Cardiac muscle cell (in vitro differentiated cells and primary cell): ENCODE results near the gene ACVR2A. TPM values are rescaled to one million over a fixed set of nuclear protein-coding genes. Genes with fewer than 3 reads are reported as not detected.

Experiments used
- DNase-seq, 2 donors: peaks; one replicate each; pipeline versions ENCODE4 v3.0.0 to v3.0.0-alpha.2; 2010 to 2017; ENCODE audit warnings: low read depth in 1 of 2, low spot score in 1 of 2
- H3K27ac ChIP-seq: fragments of 200-600 bp; sonication (generic); 2 replicates; pipeline ENCODE4 v1.5.1; 2016
- H3K27me3 ChIP-seq: fragments of 200-600 bp; sonication (generic); 2 replicates; pipeline ENCODE4 v1.6.0; 2016; ENCODE audit warnings: control low read depth
- H3K36me3 ChIP-seq: fragments of 200-600 bp; sonication (generic); 2 replicates; pipeline ENCODE4 v1.5.1; 2016; ENCODE audit warnings: control low read depth
- H3K4me1 ChIP-seq: fragments of 200-600 bp; sonication (generic); 2 replicates; pipeline ENCODE4 v1.8.1; 2017; ENCODE audit warnings: low read depth, mild to moderate bottlenecking, mixed run types
- H3K4me3 ChIP-seq: fragments of 200-600 bp; sonication (generic); 2 replicates; pipeline ENCODE4 v1.5.1; 2016; ENCODE audit warnings: mild to moderate bottlenecking
- H3K9me3 ChIP-seq: fragments of 200-600 bp; sonication (generic); 2 replicates; pipeline ENCODE4 v1.5.1; 2017; ENCODE audit warnings: low read depth, mild to moderate bottlenecking, control low read depth
- polyA plus RNA-seq: library from polyadenylated mRNA; unstranded; fragments of >200 nt; fragmentation: Nextera tagmentation; extraction: Ambion mirVana; gene quantifications from 2 replicates; pipeline ENCODE4 v1.2.1, GENCODE V29; 2016
- total RNA-seq: library from RNA; depleted of rRNA; stranded (reverse); fragments of >200 nt; gene quantifications from 2 replicates; pipeline ENCODE4 v1.2.3, GENCODE V29; 2016
- TF ChIP-seq, protein P1 (sequence below): IDR thresholded peaks from 2 replicates; pipeline ENCODE4 v1.5.1; 2012; ENCODE audit warnings: low read depth, mild to moderate bottlenecking, low read length

ACVR2A gene
- total and polyA plus RNA-seq, 2 experiments from 2014 or later = 10.3 to 12.4 TPM

DNA sequence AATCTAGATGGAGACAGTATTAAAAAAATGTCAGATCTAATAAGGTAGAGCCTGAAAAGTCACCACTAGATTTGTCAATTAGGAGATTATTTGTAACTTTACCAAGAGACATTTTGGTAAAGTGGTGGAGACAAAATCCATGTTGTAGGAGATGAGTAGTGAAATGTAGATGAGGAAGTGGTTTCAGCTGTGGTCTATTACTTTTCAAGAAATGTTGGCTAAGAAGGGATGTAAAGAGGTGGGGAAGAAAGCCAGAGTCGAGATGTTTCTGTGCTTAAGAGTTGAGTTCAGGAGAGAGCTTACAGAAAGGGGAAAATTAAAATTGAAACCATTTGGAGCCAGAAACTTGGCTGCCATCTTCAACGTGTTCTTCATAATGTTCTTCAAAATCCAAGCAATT, 22.2 kb downstream of the ACVR2A start:
- Histone ChIP-seq H3K4me1 (peaks cover under 1% of the 10 kb centered on the region), H3K27me3 (no peaks in the 10 kb centered on the region), H3K4me3 (no peak overlapping the region), H3K9me3 (no peaks in the 10 kb centered on the region), H3K27ac (no peak overlapping the region), H3K36me3 (no peaks in the 10 kb centered on the region)
- TF ChIP-seq, protein P1, sequence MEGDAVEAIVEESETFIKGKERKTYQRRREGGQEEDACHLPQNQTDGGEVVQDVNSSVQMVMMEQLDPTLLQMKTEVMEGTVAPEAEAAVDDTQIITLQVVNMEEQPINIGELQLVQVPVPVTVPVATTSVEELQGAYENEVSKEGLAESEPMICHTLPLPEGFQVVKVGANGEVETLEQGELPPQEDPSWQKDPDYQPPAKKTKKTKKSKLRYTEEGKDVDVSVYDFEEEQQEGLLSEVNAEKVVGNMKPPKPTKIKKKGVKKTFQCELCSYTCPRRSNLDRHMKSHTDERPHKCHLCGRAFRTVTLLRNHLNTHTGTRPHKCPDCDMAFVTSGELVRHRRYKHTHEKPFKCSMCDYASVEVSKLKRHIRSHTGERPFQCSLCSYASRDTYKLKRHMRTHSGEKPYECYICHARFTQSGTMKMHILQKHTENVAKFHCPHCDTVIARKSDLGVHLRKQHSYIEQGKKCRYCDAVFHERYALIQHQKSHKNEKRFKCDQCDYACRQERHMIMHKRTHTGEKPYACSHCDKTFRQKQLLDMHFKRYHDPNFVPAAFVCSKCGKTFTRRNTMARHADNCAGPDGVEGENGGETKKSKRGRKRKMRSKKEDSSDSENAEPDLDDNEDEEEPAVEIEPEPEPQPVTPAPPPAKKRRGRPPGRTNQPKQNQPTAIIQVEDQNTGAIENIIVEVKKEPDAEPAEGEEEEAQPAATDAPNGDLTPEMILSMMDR = no peak
- DNase-seq = no peak

DNA sequence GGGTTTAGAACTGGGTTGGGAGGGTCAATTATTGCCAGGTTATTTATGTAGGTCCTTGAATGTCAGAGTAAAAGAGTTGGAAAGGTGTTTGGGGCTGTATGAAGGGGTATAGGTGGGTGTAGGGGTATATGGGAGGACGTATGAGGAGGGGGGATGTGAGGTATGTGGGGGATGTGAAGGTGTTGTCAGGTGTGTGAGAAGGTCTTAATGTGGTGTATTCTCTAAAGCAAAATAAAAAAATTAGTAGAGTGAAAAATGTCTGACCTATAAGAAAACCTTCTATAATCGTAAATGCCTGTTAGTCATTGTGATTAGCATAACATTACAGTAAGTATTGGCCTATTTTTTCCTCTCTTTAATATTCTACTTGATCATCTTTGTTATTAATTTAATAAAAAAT, 25.1 kb downstream of the ACVR2A start:
- DNase-seq = no peak
- TF ChIP-seq, protein P1 = no peak
- no peak overlapping the region for H3K4me3 ChIP-seq
- H3K36me3 ChIP-seq = no peaks in the 10 kb centered on the region
- no peaks in the 10 kb centered on the region for H3K27me3 ChIP-seq
- no peaks in the 10 kb centered on the region for H3K9me3 ChIP-seq
- H3K27ac ChIP-seq = no peak overlapping the region
- no peaks in the 10 kb centered on the region for H3K4me1 ChIP-seq

DNA sequence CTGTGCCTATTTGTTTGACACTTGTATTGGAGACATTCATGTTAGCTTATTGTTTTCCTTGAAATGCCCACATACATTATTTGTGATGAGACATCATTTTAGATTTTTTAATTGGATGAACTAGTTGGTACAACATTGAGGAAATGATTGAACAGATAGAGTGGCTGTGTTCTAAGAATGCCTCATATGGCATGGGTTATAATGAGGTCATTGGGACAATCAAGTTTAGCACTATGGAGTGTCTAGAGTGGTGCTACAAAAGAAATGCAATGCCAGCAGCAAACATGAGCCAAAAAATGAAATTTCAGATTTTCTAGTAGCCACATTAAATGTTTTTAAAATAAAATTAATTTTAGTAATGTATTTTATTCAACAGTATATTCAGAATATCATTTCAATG, 28.1 kb downstream of the ACVR2A start:
- Histone ChIP-seq H3K9me3 (no peaks in the 10 kb centered on the region), H3K27me3 (no peaks in the 10 kb centered on the region), H3K4me3 (no peak overlapping the region), H3K4me1 (no peaks in the 10 kb centered on the region), H3K36me3 (no peaks in the 10 kb centered on the region), H3K27ac (no peak overlapping the region)
- DNase-seq = no peak
- TF ChIP-seq, protein P1 = no peak

DNA sequence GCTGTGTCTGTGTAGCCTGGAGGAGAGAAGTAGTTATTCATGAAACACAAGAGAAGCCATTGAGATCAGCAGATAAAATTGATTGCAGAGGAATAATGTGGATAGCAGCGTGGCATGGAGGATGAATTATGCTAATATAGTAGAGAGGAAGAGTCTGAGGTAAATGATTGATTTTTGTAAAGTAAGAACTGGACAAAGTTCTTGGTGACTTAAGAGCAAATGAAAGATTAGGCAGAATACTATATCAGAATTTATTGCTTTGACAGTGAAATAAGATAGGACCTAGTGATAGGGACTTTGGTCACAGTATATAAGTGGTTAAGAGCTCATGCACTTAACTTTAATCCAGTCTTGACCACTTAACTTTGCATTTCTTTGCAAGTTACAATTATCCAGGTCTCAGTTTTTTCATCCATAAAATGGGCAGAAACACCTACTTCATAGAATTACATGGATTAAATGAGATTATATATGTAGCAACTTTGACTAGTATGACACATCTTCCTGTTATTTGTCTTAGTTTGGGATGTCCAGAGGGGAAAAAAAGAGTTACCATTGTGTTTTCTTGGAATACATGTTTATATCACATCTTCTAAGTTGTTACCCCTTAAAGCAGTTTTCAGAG, 29.1 kb downstream of the ACVR2A start:
- no peaks in the 10 kb centered on the region for H3K4me1 ChIP-seq
- no peak overlapping the region for H3K27ac ChIP-seq
- H3K9me3 ChIP-seq = no peaks in the 10 kb centered on the region
- TF ChIP-seq, protein P1 = no peak
- no peaks in the 10 kb centered on the region for H3K36me3 ChIP-seq
- H3K27me3 ChIP-seq = no peaks in the 10 kb centered on the region
- no peak for DNase-seq
- H3K4me3 ChIP-seq = no peak overlapping the region

DNA sequence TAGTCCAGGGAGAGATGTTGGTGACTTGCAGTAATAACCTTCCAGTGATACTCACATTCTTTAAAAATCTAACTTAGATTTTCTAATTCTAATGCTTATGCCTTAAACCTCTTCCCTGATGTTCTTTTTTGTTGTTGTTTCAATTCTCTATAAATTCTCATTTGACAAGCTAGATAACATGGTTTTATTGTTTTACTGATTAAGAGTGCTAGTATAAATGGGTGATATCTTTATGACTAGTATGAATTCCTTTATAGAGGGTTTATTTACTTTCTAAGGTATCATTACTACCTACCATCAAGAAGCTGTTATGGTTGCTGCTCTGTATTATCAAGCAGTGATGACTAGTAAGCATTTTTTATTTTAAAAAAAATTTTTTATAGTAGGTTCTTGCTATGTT, 35.0 kb downstream of the ACVR2A start:
- no peaks in the 10 kb centered on the region for H3K27me3 ChIP-seq
- no peaks in the 10 kb centered on the region for H3K4me1 ChIP-seq
- DNase-seq = no peak
- H3K27ac ChIP-seq = no peak overlapping the region
- H3K9me3 ChIP-seq = no peaks in the 10 kb centered on the region
- H3K36me3 ChIP-seq = no peaks in the 10 kb centered on the region
- no peak overlapping the region for H3K4me3 ChIP-seq
- TF ChIP-seq, protein P1 = no peak

DNA sequence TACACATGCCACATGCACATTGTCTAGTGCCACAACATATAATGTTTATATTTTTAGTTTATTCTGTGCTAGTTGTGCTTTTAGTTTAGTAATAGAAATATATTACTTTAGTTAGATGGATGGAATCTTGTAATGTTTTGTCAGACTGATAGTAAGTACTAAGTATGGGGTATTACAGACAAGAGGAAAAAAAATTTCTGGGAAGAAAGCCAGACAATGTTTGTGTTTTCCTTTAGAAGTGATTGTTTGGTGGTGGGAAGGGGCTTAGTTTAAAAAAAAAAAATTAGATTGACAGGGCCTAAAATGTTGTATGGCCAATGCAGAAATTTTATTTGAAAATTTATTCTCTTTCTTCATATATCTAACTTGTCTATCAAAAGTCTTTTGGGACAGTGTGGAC, 37.8 kb downstream of the ACVR2A start:
- no peaks in the 10 kb centered on the region for H3K9me3 ChIP-seq
- no peaks in the 10 kb centered on the region for H3K36me3 ChIP-seq
- H3K4me1 ChIP-seq = peaks cover 6% of the 10 kb centered on the region
- no peak for DNase-seq
- no peak overlapping the region for H3K4me3 ChIP-seq
- TF ChIP-seq, protein P1 = no peak
- H3K27ac ChIP-seq = no peak overlapping the region
- no peaks in the 10 kb centered on the region for H3K27me3 ChIP-seq
